ENCODE data around the gene ARHGAP4.

The ARHGAP4 gene

GRCh38 chrX:153924149-153924861 is 1.8 kb downstream of the ARHGAP4 start:
- DNase-seq: no peak

- DNase-seq: no peak
Observed at GRCh38 chrX:153922932-153923857, 2.9 kb downstream of the ARHGAP4 start.

GRCh38 chrX:153921511-153922446 is 4.3 kb downstream of the ARHGAP4 start:
- no peak for DNase-seq

- no peak for DNase-seq
Observed at GRCh38 chrX:153921070-153921469, 5.0 kb downstream of the ARHGAP4 start.

- DNase-seq: no peak
Observed at GRCh38 chrX:153920546-153920945, 5.5 kb downstream of the ARHGAP4 start.

GRCh38 chrX:153919281-153919680 is 6.8 kb downstream of the ARHGAP4 start:
- no peak for DNase-seq

GRCh38 chrX:153917869-153918268 is 8.2 kb downstream of the ARHGAP4 start:
- DNase-seq: no peak

GRCh38 chrX:153913701-153914100 is 12.4 kb downstream of the ARHGAP4 start:
- no peak for DNase-seq

- DNase-seq: no peak
Observed at GRCh38 chrX:153913211-153913610, 12.9 kb downstream of the ARHGAP4 start.

GRCh38 chrX:153911798-153912197 is 14.3 kb downstream of the ARHGAP4 start:
- DNase-seq: no peak

- DNase-seq: no peak
Observed at GRCh38 chrX:153910446-153910845, 15.6 kb downstream of the ARHGAP4 start.

- DNase-seq: no peak
Observed at GRCh38 chrX:153909980-153910360, 16.1 kb downstream of the ARHGAP4 start.

- no peak for DNase-seq
Observed at GRCh38 chrX:153909024-153909979, 16.8 kb downstream of the ARHGAP4 start.

GRCh38 chrX:153908219-153908860 is 17.7 kb downstream of the ARHGAP4 start:
- no peak for DNase-seq

- no peak for DNase-seq
Observed at GRCh38 chrX:153907456-153907855, 18.6 kb downstream of the ARHGAP4 start.

GRCh38 chrX:153906126-153906917 is 19.7 kb downstream of the ARHGAP4 start:
- no peak for DNase-seq

GRCh38 chrX:153905481-153906095 is 20.5 kb downstream of the ARHGAP4 start:
- no peak for DNase-seq

- no peak for DNase-seq
Observed at GRCh38 chrX:153903991-153904957, 21.8 kb downstream of the ARHGAP4 start, which contains the start of gene AVPR2. TSS of gene AVPR2 (plus strand) at chrX:153904673. CDS start at chrX:153905146, 473 bp downstream.

Measured in stimulated activated naive CD4-positive, alpha-beta T cell treated with Interleukin-2 at 50 U/mL for 16 hours (primary cell).